ENCODE measurements around the gene CDKN1A.

CDKN1A gene

DNA sequence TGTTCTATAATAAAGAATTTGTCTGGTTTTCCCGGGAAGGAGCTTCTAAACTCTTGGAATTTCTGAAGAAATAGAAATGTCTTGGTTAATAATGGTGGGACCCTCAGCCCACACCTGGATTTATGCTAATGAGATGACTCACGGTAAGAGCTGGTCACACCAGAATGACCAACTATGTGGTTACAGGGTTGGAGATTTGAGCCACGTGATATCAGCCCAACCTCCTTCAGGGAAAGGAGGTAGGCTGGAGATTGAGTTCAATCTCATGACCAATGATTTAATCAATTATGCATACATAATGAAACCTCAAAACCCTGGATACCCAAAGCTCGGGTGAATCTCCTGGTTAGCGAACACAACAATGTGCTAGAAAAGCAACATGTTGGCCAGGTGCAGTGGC is 22.1 kb upstream of the CDKN1A start:
- TF ChIP-seq, protein P1, sequence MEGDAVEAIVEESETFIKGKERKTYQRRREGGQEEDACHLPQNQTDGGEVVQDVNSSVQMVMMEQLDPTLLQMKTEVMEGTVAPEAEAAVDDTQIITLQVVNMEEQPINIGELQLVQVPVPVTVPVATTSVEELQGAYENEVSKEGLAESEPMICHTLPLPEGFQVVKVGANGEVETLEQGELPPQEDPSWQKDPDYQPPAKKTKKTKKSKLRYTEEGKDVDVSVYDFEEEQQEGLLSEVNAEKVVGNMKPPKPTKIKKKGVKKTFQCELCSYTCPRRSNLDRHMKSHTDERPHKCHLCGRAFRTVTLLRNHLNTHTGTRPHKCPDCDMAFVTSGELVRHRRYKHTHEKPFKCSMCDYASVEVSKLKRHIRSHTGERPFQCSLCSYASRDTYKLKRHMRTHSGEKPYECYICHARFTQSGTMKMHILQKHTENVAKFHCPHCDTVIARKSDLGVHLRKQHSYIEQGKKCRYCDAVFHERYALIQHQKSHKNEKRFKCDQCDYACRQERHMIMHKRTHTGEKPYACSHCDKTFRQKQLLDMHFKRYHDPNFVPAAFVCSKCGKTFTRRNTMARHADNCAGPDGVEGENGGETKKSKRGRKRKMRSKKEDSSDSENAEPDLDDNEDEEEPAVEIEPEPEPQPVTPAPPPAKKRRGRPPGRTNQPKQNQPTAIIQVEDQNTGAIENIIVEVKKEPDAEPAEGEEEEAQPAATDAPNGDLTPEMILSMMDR (IDR thresholded peaks at IDR 0.05; ENCODE audit: low read depth, low read length): no peak
- no peak overlapping the region for H3K4me3 ChIP-seq (replicated peaks in 1 of 2; ENCODE audit: low read depth in 2 of 2, low read length in 2 of 2)
- DNase-seq (ENCODE audit: low read depth in 2 of 2): no peak

DNA sequence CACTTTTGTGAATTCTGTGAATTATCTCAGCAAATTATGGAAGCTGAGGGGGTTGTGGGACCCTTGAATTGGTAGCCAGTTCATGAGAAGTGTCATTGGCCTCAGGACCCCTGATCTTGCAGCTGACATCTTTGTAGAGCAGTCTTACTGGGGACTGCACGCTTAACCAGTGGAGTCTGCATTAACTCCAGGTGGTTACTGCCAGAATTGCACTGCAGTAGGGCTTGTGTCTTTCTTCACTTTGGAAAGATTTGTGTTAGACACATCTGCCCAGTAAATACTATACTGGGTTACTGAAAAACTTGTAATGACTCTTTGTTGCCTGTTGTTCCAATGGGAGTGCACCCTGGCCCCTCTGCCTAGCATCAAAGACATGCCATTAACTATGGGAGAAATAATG is 21.2 kb upstream of the CDKN1A start:
- no peak overlapping the region for H3K4me3 ChIP-seq (replicated peaks in 1 of 2; ENCODE audit: low read depth in 2 of 2, low read length in 2 of 2)
- TF ChIP-seq, protein P1 (IDR thresholded peaks at IDR 0.05; ENCODE audit: low read depth, low read length): no peak
- DNase-seq (ENCODE audit: low read depth in 2 of 2): no peak

DNA sequence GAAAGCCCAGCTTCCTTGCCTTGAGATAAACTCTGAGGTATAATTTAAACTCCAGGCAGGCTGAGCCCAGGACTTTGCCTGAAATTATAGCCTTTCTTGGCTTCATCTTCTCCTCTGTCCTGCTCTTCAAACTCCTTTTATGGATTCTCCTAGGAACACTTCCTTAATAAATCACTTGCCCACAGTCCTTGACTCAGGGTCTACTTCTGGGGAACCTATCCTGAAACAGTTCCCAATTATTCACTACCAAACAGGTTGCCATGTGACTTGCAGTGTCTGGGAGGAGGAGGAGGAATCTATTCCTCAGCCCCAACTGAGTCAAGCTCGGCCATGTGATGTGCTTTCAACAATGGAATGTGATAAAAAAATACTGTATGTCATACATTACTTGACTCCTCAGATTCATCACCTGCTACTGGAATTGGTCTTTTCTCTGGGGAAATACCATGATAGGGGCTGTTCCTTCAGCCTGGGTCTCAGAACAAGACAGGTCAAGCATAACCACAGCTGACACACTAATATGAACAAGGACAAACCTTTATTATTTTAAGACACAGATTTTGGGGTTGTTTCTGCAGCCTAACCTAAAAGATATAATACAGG is 20.5 kb upstream of the CDKN1A start:
- TF ChIP-seq, protein P1 (IDR thresholded peaks at IDR 0.05; ENCODE audit: low read depth, low read length): no peak
- no peak overlapping the region for H3K4me3 ChIP-seq (replicated peaks in 1 of 2; ENCODE audit: low read depth in 2 of 2, low read length in 2 of 2)
- peak in 1 of 2 donors; percentile 69 for DNase-seq (ENCODE audit: low read depth in 2 of 2)

DNA sequence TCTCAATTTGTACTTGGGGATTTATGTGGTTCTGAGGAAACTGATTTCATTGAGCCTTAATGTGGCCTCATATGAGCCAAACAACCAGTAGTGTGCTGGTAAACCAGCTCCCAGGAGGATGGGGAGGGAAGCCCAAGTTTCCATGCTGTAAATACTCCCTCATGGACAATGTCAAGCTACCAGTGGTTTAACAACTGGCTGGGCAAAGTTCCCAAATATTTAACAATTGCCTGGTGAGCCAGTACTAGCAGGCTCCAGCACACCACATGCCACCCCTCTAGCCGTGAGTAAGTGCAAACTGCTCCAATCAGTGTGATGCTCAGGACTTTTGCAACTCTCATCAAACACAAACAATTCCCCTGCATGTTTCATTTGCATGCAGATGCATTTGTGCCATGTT is 19.2 kb upstream of the CDKN1A start:
- peak; percentile 94 to 97 for DNase-seq (ENCODE audit: low read depth in 2 of 2)
- no peak overlapping the region for H3K4me3 ChIP-seq (replicated peaks in 1 of 2; ENCODE audit: low read depth in 2 of 2, low read length in 2 of 2)
- TF ChIP-seq, protein P1 (IDR thresholded peaks at IDR 0.05; ENCODE audit: low read depth, low read length): no peak

DNA sequence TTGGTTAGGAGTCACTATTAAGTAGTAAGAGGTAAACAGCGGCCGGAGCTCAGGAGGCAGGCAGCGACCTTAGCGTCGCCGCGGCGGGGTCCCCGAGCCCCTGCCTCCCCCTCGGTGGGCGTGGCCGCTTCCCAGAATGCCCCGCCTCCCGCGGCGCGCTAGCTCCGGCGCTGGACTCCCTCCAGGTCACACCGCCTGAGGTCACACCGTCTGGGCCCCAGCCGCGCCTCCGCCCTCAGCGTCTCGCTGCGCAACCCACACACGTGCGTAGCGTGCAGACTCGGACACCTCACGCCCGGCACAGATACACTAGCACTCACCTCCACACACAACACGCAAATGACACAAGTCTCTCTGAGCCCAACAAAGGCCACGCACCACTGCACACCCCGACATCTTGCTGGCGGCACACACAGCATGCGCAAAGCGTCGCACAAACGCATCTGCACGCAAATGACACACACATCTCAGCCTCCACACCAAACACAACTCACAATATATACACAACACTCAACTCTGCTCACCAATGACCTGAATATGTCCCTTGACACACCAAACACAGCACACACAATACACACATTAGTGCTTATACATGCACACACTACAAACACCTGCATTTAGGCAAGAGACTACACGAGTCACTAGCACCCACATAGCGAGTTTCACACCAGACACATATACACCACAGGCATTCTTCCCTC is 17.6 kb upstream of the CDKN1A start:
- no peak overlapping the region for H3K4me3 ChIP-seq (replicated peaks in 1 of 2; ENCODE audit: low read depth in 2 of 2, low read length in 2 of 2)
- peak in 1 of 2 donors; percentile 47 for DNase-seq (ENCODE audit: low read depth in 2 of 2)
- TF ChIP-seq, protein P1 (IDR thresholded peaks at IDR 0.05; ENCODE audit: low read depth, low read length): no peak

DNA sequence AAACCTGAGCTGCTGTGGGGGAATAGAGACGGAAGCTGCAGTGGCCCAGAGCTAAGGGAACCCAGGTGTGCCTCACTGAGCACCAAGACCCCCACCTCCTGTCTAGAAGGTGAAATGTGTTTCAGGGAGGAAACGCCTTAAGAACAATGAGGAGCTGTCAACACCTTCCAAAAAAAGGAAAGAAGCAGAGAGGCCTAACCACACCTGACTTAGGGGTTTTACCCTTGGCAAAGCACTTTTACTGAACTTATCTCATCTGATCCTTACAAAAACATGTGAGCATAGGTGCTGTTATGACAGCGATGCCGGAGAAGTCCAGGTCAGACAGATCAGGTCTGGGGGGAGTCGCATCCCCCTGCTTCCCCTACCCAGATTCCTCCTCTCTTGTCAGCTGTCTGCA is 16.1 kb upstream of the CDKN1A start:
- no peak overlapping the region for H3K4me3 ChIP-seq (replicated peaks in 1 of 2; ENCODE audit: low read depth in 2 of 2, low read length in 2 of 2)
- no peak for DNase-seq (ENCODE audit: low read depth in 2 of 2)
- TF ChIP-seq, protein P1 (IDR thresholded peaks at IDR 0.05; ENCODE audit: low read depth, low read length): no peak
